Measurements from ENCODE around the gene NEK6. TPM values are rescaled to one million over a fixed set of nuclear protein-coding genes. Genes with fewer than 3 reads are reported as not detected.
A peak's percentile ranks its signal among the peaks of the same experiment; 100 is the strongest.

NEK6 gene
- total and polyA plus RNA-seq, 11 donors, result 1.8 to 42.4 (median 6.4) TPM

GRCh38 chr9:124218987-124219461 is 38.7 kb upstream of the NEK6 start:
- H3K4me1 ChIP-seq, result peaks cover 2 to 100% (median 34%) of the 10 kb centered on the region in 12 donors
- H3K9me3 ChIP-seq, result no peaks in the 10 kb centered on the region
- peak overlapping the region in 1 of 12 donors; percentile 86 for H3K27ac ChIP-seq
- no peaks in the 10 kb centered on the region for H3K27me3 ChIP-seq
- intact Hi-C loops (cut with DNase I), result loop anchor here in 1 of 10 donors (10.0 kb wide), 2 partner anchors 54 to 66 kb away; no protein-coding TSS in a partner anchor
- H3K36me3 ChIP-seq, result no peaks in the 10 kb centered on the region
- TF ChIP-seq, protein P1, sequence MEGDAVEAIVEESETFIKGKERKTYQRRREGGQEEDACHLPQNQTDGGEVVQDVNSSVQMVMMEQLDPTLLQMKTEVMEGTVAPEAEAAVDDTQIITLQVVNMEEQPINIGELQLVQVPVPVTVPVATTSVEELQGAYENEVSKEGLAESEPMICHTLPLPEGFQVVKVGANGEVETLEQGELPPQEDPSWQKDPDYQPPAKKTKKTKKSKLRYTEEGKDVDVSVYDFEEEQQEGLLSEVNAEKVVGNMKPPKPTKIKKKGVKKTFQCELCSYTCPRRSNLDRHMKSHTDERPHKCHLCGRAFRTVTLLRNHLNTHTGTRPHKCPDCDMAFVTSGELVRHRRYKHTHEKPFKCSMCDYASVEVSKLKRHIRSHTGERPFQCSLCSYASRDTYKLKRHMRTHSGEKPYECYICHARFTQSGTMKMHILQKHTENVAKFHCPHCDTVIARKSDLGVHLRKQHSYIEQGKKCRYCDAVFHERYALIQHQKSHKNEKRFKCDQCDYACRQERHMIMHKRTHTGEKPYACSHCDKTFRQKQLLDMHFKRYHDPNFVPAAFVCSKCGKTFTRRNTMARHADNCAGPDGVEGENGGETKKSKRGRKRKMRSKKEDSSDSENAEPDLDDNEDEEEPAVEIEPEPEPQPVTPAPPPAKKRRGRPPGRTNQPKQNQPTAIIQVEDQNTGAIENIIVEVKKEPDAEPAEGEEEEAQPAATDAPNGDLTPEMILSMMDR (IDR thresholded peaks at IDR 0.05), result no peak
- TF ChIP-seq POLR2A (IDR thresholded peaks at IDR 0.05), result no peak
- 84 to 100% (median 85%) methylated on average over 2 of the region's 2 CpGs for WGBS, 4 donors
- H3K4me3 ChIP-seq, result no peak overlapping the region
- ATAC-seq, result no peak
- DNase-seq, result no peak

DNA sequence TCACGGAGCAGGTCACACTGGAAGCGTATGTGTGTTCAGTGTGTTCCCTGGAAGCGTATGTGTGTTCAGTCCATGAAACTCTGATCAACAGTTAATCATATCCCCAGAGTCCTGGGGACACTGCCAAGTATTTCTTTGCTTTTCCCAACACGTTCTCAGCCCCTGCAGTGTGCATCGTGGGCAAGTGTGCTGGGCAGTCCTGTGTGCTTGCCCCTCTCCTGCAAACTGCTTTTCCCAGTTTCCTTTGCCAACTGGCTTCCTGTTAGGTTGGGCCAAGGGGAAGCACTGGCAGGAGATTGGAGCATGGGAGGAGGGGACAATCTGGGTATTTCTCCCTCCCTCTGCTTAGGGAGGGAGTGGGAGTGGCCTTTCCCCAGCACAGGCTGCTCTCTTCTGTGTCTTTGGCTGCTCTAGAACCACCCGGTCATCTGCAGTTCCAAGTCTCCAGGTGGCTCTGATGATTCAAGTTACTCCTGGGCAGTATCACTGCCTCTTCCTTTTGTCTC is 36.8 kb upstream of the NEK6 start:
- intact Hi-C loops (cut with DNase I), result no loop called here
- 18 to 33% (median 20%) methylated on average over 6 of the region's 6 CpGs for WGBS, 4 donors
- TF ChIP-seq POLR2A (IDR thresholded peaks at IDR 0.05), result no peak
- TF ChIP-seq, protein P1 (IDR thresholded peaks at IDR 0.05), result no peak
- H3K4me3 ChIP-seq, result no peak overlapping the region
- H3K4me1 ChIP-seq, result peaks cover 2 to 82% (median 27%) of the 10 kb centered on the region in 12 donors
- no peaks in the 10 kb centered on the region for H3K9me3 ChIP-seq
- no peaks in the 10 kb centered on the region for H3K36me3 ChIP-seq
- H3K27ac ChIP-seq, result peak overlapping the region in 5 of 12 donors; percentile 7 to 68 (median 17)
- H3K27me3 ChIP-seq, result no peaks in the 10 kb centered on the region
- DNase-seq (peak in 1 of 5 donors; percentile 46), ATAC-seq (peak; percentile 30 to 56 (median 38))

DNA sequence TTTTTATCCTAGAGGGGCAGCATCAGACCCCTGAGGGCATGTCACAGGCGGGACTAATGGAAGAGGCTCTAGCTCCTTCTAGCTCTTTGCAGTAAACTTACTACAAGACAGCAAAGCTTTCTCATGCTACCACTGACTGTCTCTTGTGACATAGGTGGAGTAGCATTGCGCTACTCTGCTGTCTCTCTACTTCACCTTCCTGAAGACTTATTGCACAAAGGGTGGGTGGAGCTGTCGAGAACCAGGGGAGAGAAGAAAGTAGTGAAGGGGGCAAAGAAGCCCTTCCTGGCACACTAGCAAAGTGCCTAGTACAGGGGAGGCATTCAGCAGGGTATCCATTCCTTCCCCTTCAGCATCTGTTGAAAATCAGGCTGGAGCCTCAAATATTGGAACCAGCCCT is 36.1 kb upstream of the NEK6 start:
- H3K4me3 ChIP-seq, result no peak overlapping the region
- WGBS, 4 donors, result 89 to 95% (median 93%) methylated on average over 3 of the region's 3 CpGs
- H3K4me1 ChIP-seq, result peaks cover 2 to 75% (median 22%) of the 10 kb centered on the region in 12 donors
- intact Hi-C loops (cut with DNase I), result no loop called here
- no peak for TF ChIP-seq POLR2A (IDR thresholded peaks at IDR 0.05)
- TF ChIP-seq, protein P1 (IDR thresholded peaks at IDR 0.05), result no peak
- H3K36me3 ChIP-seq, result no peaks in the 10 kb centered on the region
- H3K27ac ChIP-seq, result peak overlapping the region in 2 of 12 donors; percentile 7 to 68
- no peaks in the 10 kb centered on the region for H3K27me3 ChIP-seq
- DNase-seq (no peak), ATAC-seq (no peak)
- H3K9me3 ChIP-seq, result no peaks in the 10 kb centered on the region

- DNase-seq (no peak), ATAC-seq (no peak)
- Histone ChIP-seq H3K36me3 (no peaks in the 10 kb centered on the region), H3K27me3 (no peaks in the 10 kb centered on the region), H3K4me1 (peaks cover 2 to 71% (median 22%) of the 10 kb centered on the region in 12 donors), H3K9me3 (no peaks in the 10 kb centered on the region), H3K27ac (peak overlapping the region in 2 of 12 donors; percentile 3 to 68), H3K4me3 (no peak overlapping the region)
- intact Hi-C loops (cut with DNase I), result no loop called here
- TF ChIP-seq, protein P1 (IDR thresholded peaks at IDR 0.05), result no peak
- no peak for TF ChIP-seq POLR2A (IDR thresholded peaks at IDR 0.05)
- 81 to 92% (median 89%) methylated on average over 4 of the region's 4 CpGs for WGBS, 4 donors
Observed at GRCh38 chr9:124222109-124222508, 35.6 kb upstream of the NEK6 start.
